NT2/D1 (cell line): ENCODE results near the gene RBM4.
A peak's percentile ranks its signal among the peaks of the same experiment; 100 is the strongest.

Experiments
- DNase-seq: peaks from one replicate; pipeline ENCODE4 v3.0.0-alpha.2; 2011; ENCODE audit warnings: low read depth, low spot score
- H3K27me3 ChIP-seq: 2 replicates; pipeline ENCODE4 v1.6.0; 2011; ENCODE audit warnings: mild to moderate bottlenecking; ENCODE audit not compliant: insufficient read length, insufficient read depth
- H3K36me3 ChIP-seq: 2 replicates; pipeline ENCODE4 v1.6.1; 2011; ENCODE audit warnings: mild to moderate bottlenecking, low read length, mixed read lengths; ENCODE audit not compliant: insufficient read depth, insufficient read length
- H3K4me1 ChIP-seq: 2 replicates; pipeline ENCODE4 v1.5.1; 2011; ENCODE audit not compliant: insufficient read depth, insufficient read length
- H3K4me3 ChIP-seq: 2 replicates; pipeline ENCODE4 v1.5.1; 2011; ENCODE audit warnings: low read depth; ENCODE audit not compliant: insufficient read length
- H3K9ac ChIP-seq: 2 replicates; pipeline ENCODE4 v1.6.0; 2011; ENCODE audit warnings: low read depth; ENCODE audit not compliant: insufficient read length
- H3K9me3 ChIP-seq: 2 replicates; pipeline ENCODE4 v1.5.1; 2011; ENCODE audit warnings: mild to moderate bottlenecking, low read length; ENCODE audit not compliant: insufficient read depth
- SUZ12 ChIP-seq: IDR thresholded peaks from 2 replicates; pipeline ENCODE4 v1.6.1; 2011; ENCODE audit not compliant: insufficient read length, insufficient read depth; ENCODE audit errors: extremely low read depth
- YY1 ChIP-seq: IDR thresholded peaks from 2 replicates; pipeline ENCODE4 v1.6.1; 2011; ENCODE audit not compliant: insufficient read length, insufficient read depth
- ZNF274 ChIP-seq: IDR thresholded peaks from 2 replicates; pipeline ENCODE4 v1.6.1; 2011; ENCODE audit warnings: mild to moderate bottlenecking, low read depth, low read length

Gene RBM4

GRCh38 chr11:66607126-66607834, 31.2 kb upstream of the RBM4 start:
- H3K36me3 ChIP-seq = peaks cover 50% of the 10 kb centered on the region
- no peaks in the 10 kb centered on the region for H3K27me3 ChIP-seq
- no peak overlapping the region for H3K4me3 ChIP-seq
- TF ChIP-seq ZNF274 = no peak
- no peak for TF ChIP-seq YY1
- no peak for TF ChIP-seq SUZ12
- peaks cover 5% of the 10 kb centered on the region; the same call in 1 of the 2 replicates for H3K9me3 ChIP-seq
- peaks cover 4% of the 10 kb centered on the region for H3K4me1 ChIP-seq
- no peak for DNase-seq
- H3K9ac ChIP-seq = no peak overlapping the region

- H3K4me1 ChIP-seq = no peaks in the 10 kb centered on the region
- no peak overlapping the region for H3K9ac ChIP-seq
- peaks cover 30% of the 10 kb centered on the region for H3K36me3 ChIP-seq
- DNase-seq = no peak
- peaks cover 5% of the 10 kb centered on the region; the same call in 1 of the 2 replicates for H3K9me3 ChIP-seq
- TF ChIP-seq YY1 = no peak
- TF ChIP-seq ZNF274 = no peak
- no peak for TF ChIP-seq SUZ12
- H3K4me3 ChIP-seq = no peak overlapping the region
- H3K27me3 ChIP-seq = no peaks in the 10 kb centered on the region
Measured at GRCh38 chr11:66609721-66610617, 28.5 kb upstream of the RBM4 start.

- H3K9me3 ChIP-seq = peaks cover 5% of the 10 kb centered on the region; the same call in 1 of the 2 replicates
- H3K4me1 ChIP-seq = no peaks in the 10 kb centered on the region
- H3K9ac ChIP-seq = no peak overlapping the region
- TF ChIP-seq ZNF274 (no peak), SUZ12 (no peak), YY1 (no peak)
- H3K36me3 ChIP-seq = peaks cover 14% of the 10 kb centered on the region
- no peak for DNase-seq
- no peak overlapping the region for H3K4me3 ChIP-seq
- no peaks in the 10 kb centered on the region for H3K27me3 ChIP-seq
Measured at GRCh38 chr11:66612458-66612857, 26.0 kb upstream of the RBM4 start.

- Histone ChIP-seq H3K36me3 (peaks cover 26% of the 10 kb centered on the region), H3K4me3 (no peak overlapping the region), H3K4me1 (no peaks in the 10 kb centered on the region), H3K9me3 (peaks cover 5% of the 10 kb centered on the region; the same call in 1 of the 2 replicates), H3K27me3 (no peaks in the 10 kb centered on the region), H3K9ac (no peak overlapping the region)
- TF ChIP-seq YY1 (no peak), SUZ12 (no peak), ZNF274 (no peak)
- no peak for DNase-seq
Measured at GRCh38 chr11:66614073-66614472, 24.4 kb upstream of the RBM4 start.

- peaks cover 43% of the 10 kb centered on the region for H3K36me3 ChIP-seq
- H3K4me1 ChIP-seq = peaks cover 3% of the 10 kb centered on the region
- no peaks in the 10 kb centered on the region for H3K9me3 ChIP-seq
- H3K27me3 ChIP-seq = no peaks in the 10 kb centered on the region
- TF ChIP-seq YY1 = peak; percentile 27
- no peak for TF ChIP-seq ZNF274
- TF ChIP-seq SUZ12 = no peak
- peak within 1 kb of the TSS; percentile 98 for H3K4me3 ChIP-seq
- peak; percentile 100 for DNase-seq
- H3K9ac ChIP-seq = peak within 1 kb of the TSS; percentile 100
Measured at GRCh38 chr11:66616379-66617154, 21.9 kb upstream of the RBM4 start, which contains the start of gene RBM14. RBM14 (plus strand) TSS chr11:66616630; CDS start chr11:66616721, 91 bp downstream.

- H3K4me1 ChIP-seq = peaks cover 3% of the 10 kb centered on the region
- no peak for TF ChIP-seq YY1
- no peak for TF ChIP-seq ZNF274
- no peak for TF ChIP-seq SUZ12
- H3K4me3 ChIP-seq = peak overlapping the region; percentile 98
- no peaks in the 10 kb centered on the region for H3K27me3 ChIP-seq
- peaks cover 49% of the 10 kb centered on the region for H3K36me3 ChIP-seq
- H3K9me3 ChIP-seq = no peaks in the 10 kb centered on the region
- DNase-seq = no peak
- peak overlapping the region; percentile 100 for H3K9ac ChIP-seq
Measured at GRCh38 chr11:66617155-66617834, 21.2 kb upstream of the RBM4 start.
